HFFc6 (cell line): ENCODE data around the gene CMTM2. TPM values are rescaled to one million over a fixed set of nuclear protein-coding genes. Genes with fewer than 3 reads are reported as not detected.

ENCODE experiments used
- DNase-seq: peaks from one replicate; pipeline ENCODE4 v3.0.0-alpha.2; 2018
- H3K27ac Mint-ChIP-seq: 2 replicates; pipeline ENCODE4 v1.8.0; 2020; ENCODE audit warnings: mild to moderate bottlenecking, mixed read lengths
- H3K27me3 Mint-ChIP-seq: 2 replicates; pipeline ENCODE4 v1.8.0; 2021; ENCODE audit warnings: mild to moderate bottlenecking, moderate library complexity, mixed read lengths; ENCODE audit not compliant: insufficient read depth
- H3K36me3 Mint-ChIP-seq: 2 replicates; pipeline ENCODE4 v1.8.0; 2021; ENCODE audit warnings: low read depth, mixed read lengths
- H3K4me1 Mint-ChIP-seq: 2 replicates; pipeline ENCODE4 v1.8.0; 2020; ENCODE audit warnings: low read depth, mixed read lengths
- H3K4me3 Mint-ChIP-seq: 2 replicates; pipeline ENCODE4 v1.8.0; 2020; ENCODE audit warnings: mild to moderate bottlenecking, moderate library complexity, mixed read lengths
- H3K9me3 Mint-ChIP-seq: 2 replicates; pipeline ENCODE4 v1.8.0; 2020; ENCODE audit warnings: mild to moderate bottlenecking, mixed read lengths
- CTCF ChIP-seq: fragments of 200-600 bp; sonication (generic); IDR thresholded peaks from 2 replicates; pipeline ENCODE4 v1.5.0; 2021; ENCODE audit warnings: antibody characterized with exemption, mild to moderate bottlenecking
- total RNA-seq, 6 experiments: library from RNA; stranded (reverse); fragmentation: NEBNext Ultra II Directional; extraction: Animal tissue kit (Norgen Biotek cat#: 25700); gene quantifications; 2 replicates in 1 of 6; 3 replicates in 5 of 6; pipeline ENCODE4 v1.2.3, GENCODE V29; 2021

Gene CMTM2
- total RNA-seq, 6 experiments from 2014 or later: not detected

DNA sequence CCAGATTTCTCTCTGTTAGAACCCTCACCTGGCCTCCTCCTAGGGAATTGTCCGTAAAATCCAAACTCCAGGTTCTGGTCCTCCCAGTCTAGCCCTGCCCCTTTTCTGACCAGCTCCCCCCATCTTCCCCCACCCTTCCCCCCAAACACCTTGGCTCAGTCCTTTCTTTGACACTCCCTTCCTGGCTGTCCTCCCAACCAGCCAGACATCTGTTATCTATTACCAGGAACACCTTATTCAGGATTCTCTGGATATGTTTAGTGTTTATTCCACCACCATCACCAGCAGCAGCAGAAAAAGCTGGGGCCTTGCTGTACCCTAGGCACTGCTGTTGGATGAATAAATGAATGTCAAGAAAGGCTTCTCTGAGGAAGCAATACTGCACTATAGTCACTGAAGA is 21.2 kb downstream of the CMTM2 start:
- no peak overlapping the region for H3K27ac Mint-ChIP-seq
- H3K4me1 Mint-ChIP-seq: peaks cover 9% of the 10 kb centered on the region
- H3K27me3 Mint-ChIP-seq: peaks cover 13% of the 10 kb centered on the region
- TF ChIP-seq CTCF: no peak
- no peak overlapping the region for H3K4me3 Mint-ChIP-seq
- DNase-seq: no peak
- peaks cover 4% of the 10 kb centered on the region; the same call in 1 of the 2 replicates for H3K9me3 Mint-ChIP-seq
- peaks cover 8% of the 10 kb centered on the region for H3K36me3 Mint-ChIP-seq

GRCh38 chr16:66601471-66601870 is 22.2 kb downstream of the CMTM2 start:
- Mint-ChIP-seq H3K27ac (no peak overlapping the region), H3K4me1 (peaks cover 16% of the 10 kb centered on the region), H3K4me3 (no peak overlapping the region), H3K36me3 (peaks cover 8% of the 10 kb centered on the region), H3K27me3 (peaks cover 12% of the 10 kb centered on the region), H3K9me3 (peaks cover 4% of the 10 kb centered on the region; the same call in 1 of the 2 replicates)
- no peak for DNase-seq
- no peak for TF ChIP-seq CTCF

DNA sequence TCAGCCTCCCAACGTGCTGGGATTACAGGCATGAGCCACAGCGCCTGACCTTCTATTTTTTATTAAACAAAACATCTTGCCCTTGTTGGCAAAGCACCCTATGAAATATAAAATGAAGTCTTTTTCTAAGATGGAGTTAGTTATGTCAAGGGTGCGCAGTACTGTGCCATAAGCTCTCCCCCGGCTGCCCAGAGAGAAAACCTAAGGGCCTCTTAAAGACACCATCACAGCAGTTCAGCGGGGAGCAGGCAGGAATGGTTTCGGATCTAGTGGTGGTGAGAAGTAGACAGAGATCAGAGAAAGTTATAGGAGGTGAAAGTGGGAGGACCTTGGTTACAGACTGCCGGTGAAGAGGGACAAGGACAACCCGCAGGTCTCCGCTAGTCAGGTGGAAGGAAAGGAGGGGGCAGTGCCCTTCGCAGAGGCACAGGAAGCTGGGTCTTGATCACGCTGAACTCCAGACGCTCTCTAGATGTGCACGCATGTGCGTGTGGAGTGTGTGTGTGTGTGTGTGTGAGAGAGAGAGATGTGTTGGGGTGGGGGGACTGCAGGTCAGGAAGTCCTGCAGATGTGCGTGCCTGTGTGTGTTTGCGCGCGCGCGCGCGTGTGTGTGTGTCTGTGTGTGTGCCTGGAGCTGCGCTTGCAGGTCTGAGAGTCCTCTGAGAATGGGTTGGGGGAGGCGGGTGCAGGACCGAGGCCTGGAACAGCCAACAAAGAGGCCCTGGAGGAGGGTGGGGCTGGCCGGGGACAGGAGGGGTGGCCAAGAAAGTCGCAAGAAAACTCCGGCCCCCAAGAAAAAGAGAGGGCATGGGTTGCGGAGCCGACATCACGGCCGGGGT is 24.5 kb downstream of the CMTM2 start:
- peak overlapping the region; percentile 69 for H3K27ac Mint-ChIP-seq
- peak overlapping the region; percentile 87 for H3K4me3 Mint-ChIP-seq
- peaks cover 26% of the 10 kb centered on the region for H3K4me1 Mint-ChIP-seq
- peaks cover 6% of the 10 kb centered on the region for H3K27me3 Mint-ChIP-seq
- H3K36me3 Mint-ChIP-seq: peaks cover 8% of the 10 kb centered on the region
- H3K9me3 Mint-ChIP-seq: peaks cover 4% of the 10 kb centered on the region; the same call in 1 of the 2 replicates
- DNase-seq: peak; percentile 28
- TF ChIP-seq CTCF: no peak

DNA sequence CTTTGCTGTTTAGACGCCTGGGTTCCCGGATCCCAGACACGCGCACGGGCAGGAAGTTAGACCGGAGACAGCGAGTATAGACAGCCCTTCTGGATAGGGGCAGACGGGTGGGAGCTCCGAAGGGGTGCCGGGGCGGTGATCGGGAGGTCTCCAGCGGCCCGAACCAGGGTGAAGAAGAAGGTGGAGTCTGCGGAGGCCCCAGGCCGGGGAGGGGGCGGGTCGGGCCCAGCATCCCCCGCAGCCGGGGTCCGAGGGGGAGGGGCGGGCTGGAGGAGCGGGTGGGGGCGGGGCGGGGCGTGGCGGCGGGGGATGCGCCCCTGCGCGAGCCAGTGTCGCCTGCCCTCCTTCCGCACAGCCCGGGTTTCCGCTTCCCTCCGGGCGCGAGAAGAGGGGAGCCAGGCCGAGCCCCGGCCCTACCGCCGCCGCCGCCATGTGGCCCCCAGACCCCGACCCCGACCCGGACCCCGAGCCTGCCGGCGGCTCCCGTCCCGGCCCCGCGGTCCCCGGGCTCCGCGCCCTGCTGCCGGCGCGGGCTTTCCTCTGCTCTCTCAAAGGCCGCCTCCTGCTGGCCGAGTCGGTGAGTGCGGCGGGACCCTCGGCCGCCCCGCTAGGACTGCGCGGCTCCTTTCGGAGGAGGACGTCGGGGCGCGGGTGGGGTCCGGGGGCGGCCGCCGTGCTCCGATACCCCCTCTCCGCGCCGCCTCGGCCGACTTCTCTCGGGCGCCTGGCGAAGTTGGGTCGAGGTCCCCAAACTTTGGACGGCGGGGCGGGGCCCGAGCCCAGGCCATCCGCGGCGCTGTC is 25.3 kb downstream of the CMTM2 start, which contains the start of gene CMTM3:
Gene CMTM3 (plus strand): TSS at position 329 of the 801 bp plus-strand sequence. CDS start 102 bp downstream, at position 431.
- DNase-seq: peak; percentile 15
- Mint-ChIP-seq H3K27ac (peak within 1 kb of the TSS; percentile 69), H3K9me3 (peaks cover 4% of the 10 kb centered on the region; the same call in 1 of the 2 replicates), H3K4me3 (peak within 1 kb of the TSS; percentile 87), H3K36me3 (peaks cover 8% of the 10 kb centered on the region), H3K27me3 (peaks cover 4% of the 10 kb centered on the region), H3K4me1 (peaks cover 29% of the 10 kb centered on the region)
- TF ChIP-seq CTCF: peak; percentile 92

DNA sequence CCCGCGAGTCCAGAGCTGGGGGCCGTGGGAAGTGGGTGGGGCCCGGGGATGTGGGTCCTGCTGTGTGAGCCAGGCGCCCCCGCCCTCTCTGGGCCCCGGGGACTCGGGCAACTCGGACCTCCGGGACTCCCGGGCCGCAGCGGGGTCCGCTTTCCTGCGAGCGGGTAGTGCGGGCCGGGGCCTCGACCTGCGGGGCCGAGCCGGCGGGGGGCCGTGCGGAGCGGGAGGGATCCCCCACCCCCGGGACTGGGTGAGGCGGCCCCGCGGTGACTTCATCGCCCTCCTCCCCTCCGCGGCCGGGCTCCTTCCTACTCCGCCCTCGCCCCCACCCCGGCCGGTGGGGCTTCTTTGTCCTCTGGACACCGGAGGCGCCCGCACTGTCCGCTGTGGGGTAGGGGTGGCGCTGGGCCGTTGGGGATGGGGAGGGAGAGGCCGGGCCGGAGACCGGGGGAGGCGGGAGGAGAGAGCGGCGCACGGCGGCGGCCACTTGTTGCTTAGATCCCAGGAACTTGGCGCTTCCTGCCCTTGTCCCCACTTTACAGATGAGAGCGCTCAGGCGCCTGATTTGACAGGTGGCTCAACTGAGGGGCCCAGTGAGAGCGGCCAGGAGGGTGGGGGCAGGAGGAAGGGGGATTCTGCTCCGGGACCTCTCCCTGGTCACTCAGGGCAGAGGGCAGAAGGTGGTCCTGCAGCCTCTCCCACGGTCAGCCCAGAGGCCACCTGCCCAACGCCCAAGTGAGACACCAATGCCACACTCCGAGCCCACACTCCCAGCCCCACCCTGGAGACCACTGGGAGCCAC is 26.1 kb downstream of the CMTM2 start:
- TF ChIP-seq CTCF: peak; percentile 64; the same call in 1 of the 2 replicates
- peak overlapping the region; percentile 38; the same call in 1 of the 2 replicates for H3K27ac Mint-ChIP-seq
- peaks cover 4% of the 10 kb centered on the region; the same call in 1 of the 2 replicates for H3K9me3 Mint-ChIP-seq
- peak; percentile 1 for DNase-seq
- H3K27me3 Mint-ChIP-seq: peaks cover 4% of the 10 kb centered on the region
- H3K36me3 Mint-ChIP-seq: peaks cover 8% of the 10 kb centered on the region
- peak overlapping the region; percentile 76 for H3K4me3 Mint-ChIP-seq
- peaks cover 29% of the 10 kb centered on the region for H3K4me1 Mint-ChIP-seq
